Esophagus mucosa (tissue), 1 donor: ENCODE measurements around the gene FOXA2. TPM values are rescaled to one million over a fixed set of nuclear protein-coding genes. Genes with fewer than 3 reads are reported as not detected.
"Not testable (repeated sequence)": the region's sequence is repeated elsewhere in the genome, so short reads cannot be mapped to it uniquely, and the experiment has no call there.

Source experiments
- ATAC-seq: fragments of 200-7000 bp; cut with Tn5 transposase; one replicate; pipeline ENCODE4 v1.9.1; 2020
- total RNA-seq: library from RNA; stranded (reverse); gene quantifications from one replicate; pipeline ENCODE4 v1.2.4, GENCODE V29; 2023
- donor health status: DM: yes; HTN: yes; CAD: no.

The FOXA2 gene
- total RNA-seq: 0.16 TPM

GRCh38 chr20:22584522-22584921, at the start of gene FOXA2:
Gene FOXA2 (minus strand): TSS chr20:22584572. CDS start chr20:22584278, 294 bp downstream.
- ATAC-seq: peak; percentile 56

DNA sequence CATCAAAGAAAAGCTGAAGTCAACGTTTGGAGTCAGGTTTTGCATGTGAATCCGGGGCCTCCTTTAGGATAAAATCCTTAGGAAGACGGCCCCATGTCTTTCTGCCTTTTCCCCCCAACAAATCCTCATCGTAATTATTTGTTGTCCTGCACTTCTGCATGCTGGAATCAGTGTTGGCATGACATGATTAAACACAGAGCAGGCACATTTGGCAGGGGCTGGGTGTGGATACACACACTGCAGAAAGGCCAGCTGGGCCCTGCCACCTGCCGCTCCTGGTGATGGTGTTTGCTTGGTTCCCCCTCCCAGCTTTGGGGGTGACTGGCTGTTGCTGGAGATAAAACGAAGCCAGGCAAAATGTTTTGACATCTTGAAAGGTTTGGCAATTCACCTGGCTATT, 46.3 kb upstream of the FOXA2 start:
- ATAC-seq: no peak

GRCh38 chr20:22629927-22630326, 45.6 kb upstream of the FOXA2 start:
- ATAC-seq: no peak

DNA sequence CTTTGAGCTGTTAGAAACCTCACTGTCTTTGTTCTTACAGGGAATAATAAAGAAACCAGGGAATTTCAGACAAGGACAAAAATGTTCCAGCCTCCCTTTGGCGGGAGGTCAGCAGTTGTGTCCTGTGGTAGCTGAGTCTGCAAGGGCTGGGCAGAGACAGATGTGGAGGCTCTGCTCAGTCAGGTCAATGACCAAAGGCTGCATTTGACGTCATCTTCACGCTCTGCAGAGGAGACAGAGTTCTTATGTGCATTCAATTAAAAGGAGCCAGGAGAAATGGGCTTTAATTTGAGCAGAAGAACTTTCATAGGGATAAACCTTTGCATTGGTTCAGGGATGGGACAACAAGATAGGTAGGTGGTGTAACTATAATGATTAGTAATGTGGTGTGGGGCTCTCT, 45.1 kb upstream of the FOXA2 start:
- ATAC-seq: no peak

GRCh38 chr20:22626496-22626895, 42.1 kb upstream of the FOXA2 start:
- ATAC-seq: no peak

GRCh38 chr20:22623211-22623610, 38.8 kb upstream of the FOXA2 start:
- ATAC-seq: no peak

- ATAC-seq: no peak
These were observed 36.0 kb upstream of the FOXA2 start for GRCh38 chr20:22620342-22620741.

GRCh38 chr20:22619806-22620205, 35.4 kb upstream of the FOXA2 start:
- no peak for ATAC-seq

- ATAC-seq: no peak
These were observed 34.9 kb upstream of the FOXA2 start for GRCh38 chr20:22619272-22619671.

GRCh38 chr20:22617160-22617559, 32.8 kb upstream of the FOXA2 start:
- no peak for ATAC-seq

- no peak for ATAC-seq
These were observed 32.2 kb upstream of the FOXA2 start for GRCh38 chr20:22616551-22616950.

GRCh38 chr20:22615425-22615824, 31.1 kb upstream of the FOXA2 start:
- ATAC-seq: no peak

DNA sequence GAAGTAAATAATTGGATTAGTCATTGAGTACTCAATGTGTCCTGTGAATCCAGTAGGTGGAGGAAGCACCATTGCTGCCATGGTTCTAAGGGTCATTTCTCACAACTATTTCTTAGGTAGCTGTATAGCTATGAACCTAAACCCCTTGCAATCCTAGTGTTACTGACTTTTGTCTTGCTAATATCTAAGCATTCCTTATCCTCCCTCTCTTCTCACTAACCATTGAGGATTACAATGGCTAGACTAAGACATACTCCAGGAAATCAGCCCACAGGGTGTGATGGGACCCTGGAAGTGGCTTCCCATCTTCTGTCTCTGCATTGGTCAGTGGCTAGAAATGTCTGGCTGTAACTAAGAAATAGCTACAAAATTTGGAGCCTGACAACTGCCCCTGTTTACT, 27.3 kb upstream of the FOXA2 start:
- ATAC-seq: no peak

GRCh38 chr20:22607695-22608094, 23.3 kb upstream of the FOXA2 start:
- ATAC-seq: no peak

GRCh38 chr20:22604815-22605214, 20.4 kb upstream of the FOXA2 start:
- ATAC-seq: no peak

GRCh38 chr20:22601361-22602141, 17.2 kb upstream of the FOXA2 start:
- peak; percentile 51 for ATAC-seq

GRCh38 chr20:22599258-22599657, 14.9 kb upstream of the FOXA2 start:
- not testable (repeated sequence) for ATAC-seq

GRCh38 chr20:22597303-22597702, 12.9 kb upstream of the FOXA2 start:
- ATAC-seq: no peak

DNA sequence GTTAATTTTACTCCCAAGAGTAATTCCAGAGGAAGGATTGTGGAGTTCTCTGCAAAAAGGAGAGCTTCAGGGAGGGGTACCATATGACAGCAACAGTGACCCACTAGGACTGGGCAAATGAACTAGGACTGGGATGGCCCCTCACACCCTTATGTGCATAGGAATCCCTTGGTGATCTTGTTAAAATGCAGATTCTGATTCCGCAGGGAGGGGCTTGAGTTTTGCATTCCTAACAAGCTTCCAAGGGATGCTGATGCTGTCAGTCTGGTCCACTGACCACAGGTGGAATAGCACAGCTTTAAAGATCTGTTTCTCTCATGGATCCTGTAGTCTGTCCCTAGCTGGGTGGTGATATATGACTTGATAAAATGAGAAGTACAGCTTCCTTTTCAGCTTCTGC, 6.3 kb upstream of the FOXA2 start:
- no peak for ATAC-seq

DNA sequence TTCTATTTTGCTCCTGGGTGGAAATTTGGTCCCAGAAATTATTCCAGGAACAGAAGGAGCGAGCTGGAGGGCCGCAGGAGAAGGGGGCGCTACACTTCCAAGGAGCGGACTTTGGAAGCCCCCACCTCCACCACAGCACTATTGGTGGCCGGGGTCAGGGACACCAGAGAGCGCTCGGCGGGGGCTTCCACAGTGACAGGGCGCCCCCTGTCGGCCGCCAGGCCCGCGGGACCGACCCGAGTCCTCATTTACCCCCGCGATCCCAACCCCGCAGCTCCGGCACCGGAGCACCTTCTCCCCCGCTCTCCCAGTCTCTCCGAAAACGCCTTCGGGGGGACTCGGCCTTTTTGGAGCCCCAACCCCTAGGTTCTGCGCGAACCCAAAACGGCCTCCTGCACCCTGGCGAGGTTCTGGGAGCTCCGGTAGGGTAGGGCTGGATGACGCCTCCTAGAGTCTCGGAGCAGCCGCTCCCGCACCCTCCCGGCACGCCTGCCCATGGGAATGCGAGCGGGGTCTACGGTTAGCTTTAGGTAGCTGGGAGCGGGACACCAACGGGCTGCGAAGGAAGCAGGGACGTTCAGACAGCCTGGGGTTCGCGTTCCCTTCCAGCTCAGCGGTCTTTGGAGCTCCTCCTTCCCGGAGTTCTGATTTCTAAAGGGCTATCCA, 2.4 kb upstream of the FOXA2 start:
- ATAC-seq: peak; percentile 15

- ATAC-seq: no peak
These were observed 1.6 kb upstream of the FOXA2 start for GRCh38 chr20:22585786-22586493.

DNA sequence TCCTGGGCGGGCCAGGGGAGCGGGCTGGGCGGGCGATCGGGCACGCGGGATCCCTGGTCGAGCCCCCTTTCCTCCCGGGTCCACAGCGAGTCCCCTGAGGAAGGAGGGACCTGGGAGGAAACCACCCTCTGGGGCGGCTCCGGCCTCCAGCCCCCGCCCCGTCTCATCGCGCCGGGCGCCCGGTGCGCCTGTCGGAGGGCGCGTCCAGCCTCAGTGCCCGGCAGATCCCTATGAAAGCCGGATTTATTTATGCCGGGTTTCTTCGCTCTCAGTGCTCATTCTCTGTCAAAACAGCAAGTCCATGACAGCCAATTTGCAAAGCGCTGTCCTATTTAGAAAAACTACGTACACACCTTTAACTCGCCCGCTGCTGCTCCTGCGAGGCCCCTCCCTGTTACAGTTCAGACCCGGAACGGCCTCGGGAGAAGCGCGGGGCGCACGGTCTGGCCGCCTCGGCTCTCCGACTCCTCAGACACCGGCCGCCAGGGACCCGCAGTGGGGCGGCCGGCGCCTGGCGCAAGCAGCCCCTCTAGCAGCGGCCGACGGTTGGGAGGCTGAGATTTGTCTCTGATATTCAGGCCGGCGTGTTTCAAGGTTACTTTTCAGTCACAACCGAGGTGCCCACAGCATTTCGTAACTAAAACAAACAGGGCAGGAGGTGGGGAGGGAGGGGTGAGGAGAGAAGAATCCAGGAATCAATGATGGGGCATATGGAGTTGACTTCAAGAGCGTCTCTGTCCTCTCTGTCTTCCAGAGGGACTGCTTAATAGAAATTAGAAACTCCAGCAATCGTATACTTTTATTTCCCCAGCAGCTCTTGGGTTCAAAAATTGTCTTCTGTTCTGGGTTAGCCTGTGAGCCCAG, 782 bp upstream of the FOXA2 start:
- no peak for ATAC-seq
